ENCODE results near the gene ACADM.

Gene ACADM

DNA sequence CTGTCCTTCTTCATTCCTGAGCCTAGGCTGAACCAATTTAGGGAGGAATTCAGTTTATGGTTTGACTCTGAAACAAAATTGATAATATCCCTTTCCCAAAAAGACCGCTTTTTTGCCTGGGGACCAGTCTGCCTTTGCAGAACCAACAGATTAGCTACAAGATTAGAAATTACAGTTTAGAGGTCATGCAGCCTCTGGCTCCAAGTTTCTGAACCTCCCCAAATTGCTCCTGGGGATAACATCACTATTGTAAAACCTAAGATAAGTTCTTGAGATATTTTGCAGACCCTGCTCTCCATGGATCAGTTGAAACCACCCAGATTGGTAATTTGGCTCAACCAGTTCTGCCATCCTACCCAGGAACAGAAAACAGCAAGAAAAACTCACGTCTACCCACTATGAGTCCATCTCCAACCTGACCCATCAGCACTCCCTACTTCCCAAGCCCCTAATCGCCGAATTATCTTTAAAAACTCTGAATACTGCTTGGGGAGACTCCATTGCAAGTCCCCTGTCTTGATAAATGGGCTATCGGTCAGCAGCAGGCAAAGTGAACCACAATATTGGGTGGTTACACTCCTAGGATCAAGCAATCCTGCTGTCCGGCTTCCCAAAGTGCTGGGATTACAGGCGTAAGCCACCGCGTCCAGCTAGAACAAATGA lies 60.9 kb downstream of the ACADM start:
- TF ChIP-seq, protein P1, sequence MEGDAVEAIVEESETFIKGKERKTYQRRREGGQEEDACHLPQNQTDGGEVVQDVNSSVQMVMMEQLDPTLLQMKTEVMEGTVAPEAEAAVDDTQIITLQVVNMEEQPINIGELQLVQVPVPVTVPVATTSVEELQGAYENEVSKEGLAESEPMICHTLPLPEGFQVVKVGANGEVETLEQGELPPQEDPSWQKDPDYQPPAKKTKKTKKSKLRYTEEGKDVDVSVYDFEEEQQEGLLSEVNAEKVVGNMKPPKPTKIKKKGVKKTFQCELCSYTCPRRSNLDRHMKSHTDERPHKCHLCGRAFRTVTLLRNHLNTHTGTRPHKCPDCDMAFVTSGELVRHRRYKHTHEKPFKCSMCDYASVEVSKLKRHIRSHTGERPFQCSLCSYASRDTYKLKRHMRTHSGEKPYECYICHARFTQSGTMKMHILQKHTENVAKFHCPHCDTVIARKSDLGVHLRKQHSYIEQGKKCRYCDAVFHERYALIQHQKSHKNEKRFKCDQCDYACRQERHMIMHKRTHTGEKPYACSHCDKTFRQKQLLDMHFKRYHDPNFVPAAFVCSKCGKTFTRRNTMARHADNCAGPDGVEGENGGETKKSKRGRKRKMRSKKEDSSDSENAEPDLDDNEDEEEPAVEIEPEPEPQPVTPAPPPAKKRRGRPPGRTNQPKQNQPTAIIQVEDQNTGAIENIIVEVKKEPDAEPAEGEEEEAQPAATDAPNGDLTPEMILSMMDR (IDR thresholded peaks at IDR 0.05; ENCODE audit: low read depth, low read length, missing control alignments): no peak
- DNase-seq: no peak
- Histone ChIP-seq H3K27ac (peak overlapping the region; percentile 77), H3K27me3 (replicated peaks) (no peaks in the 10 kb centered on the region), H3K36me3 (replicated peaks) (peaks cover 22% of the 10 kb centered on the region), H3K4me3 (ENCODE audit: low read depth, low read length) (peak overlapping the region; percentile 96)
- in situ Hi-C loops (cut with HindIII; ENCODE audit: low pct_ligation_motif_present, low sequenced_read_pairs): no loop called here

DNA sequence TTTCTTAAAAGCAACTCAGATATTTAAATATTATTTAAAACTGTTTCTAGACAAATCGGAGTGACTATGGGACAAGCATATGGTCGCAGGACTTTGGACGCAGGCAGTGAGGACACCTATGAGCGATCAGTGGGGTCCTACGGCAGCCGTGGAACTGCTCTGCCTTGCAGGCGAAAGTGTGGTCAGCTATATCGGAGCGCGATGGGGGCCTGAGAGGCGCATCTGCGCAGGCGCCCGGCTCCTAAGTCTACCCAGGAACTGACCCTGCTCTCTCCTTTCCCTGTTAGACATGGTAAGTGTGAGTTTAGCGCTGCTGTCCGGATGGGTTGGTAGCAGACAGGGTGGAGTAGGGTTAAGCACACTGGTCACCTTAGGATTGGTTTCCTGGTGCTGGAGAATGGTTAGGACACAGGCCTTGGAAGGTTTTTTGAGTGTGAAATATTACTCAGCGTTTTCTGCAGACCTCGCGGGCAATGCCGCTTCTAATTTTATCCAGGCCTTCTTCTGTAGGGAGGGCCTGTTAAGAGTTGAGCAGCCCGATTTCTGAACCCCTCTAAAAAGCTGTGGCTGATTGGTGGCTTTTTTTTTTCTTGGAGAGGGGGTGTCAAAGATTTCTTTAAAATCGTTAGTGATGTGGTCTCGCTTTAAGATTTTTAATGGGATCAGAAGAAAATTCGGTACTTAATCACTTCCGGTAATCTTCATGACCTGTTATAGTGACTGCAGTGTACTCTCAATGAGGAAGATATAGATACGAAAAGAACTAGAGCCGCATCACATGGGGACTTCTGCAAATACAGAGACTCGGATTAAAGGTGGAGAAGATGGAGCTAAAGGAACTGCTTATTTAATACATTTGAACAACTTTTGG lies 61.7 kb downstream of the ACADM start, which contains the start of gene RABGGTB:
RABGGTB (plus strand) TSS at position 274 of the 871 bp plus-strand sequence; CDS start at position 290, 16 bp downstream.
- Histone ChIP-seq H3K4me3 (ENCODE audit: low read depth, low read length) (peak within 1 kb of the TSS; percentile 96), H3K27me3 (replicated peaks) (no peaks in the 10 kb centered on the region), H3K27ac (peak within 1 kb of the TSS; percentile 77), H3K36me3 (replicated peaks) (peaks cover 29% of the 10 kb centered on the region)
- in situ Hi-C loops (cut with HindIII; ENCODE audit: low pct_ligation_motif_present, low sequenced_read_pairs): no loop called here
- peak; percentile 95 for DNase-seq
- TF ChIP-seq, protein P1 (IDR thresholded peaks at IDR 0.05; ENCODE audit: low read depth, low read length, missing control alignments): no peak

DNA sequence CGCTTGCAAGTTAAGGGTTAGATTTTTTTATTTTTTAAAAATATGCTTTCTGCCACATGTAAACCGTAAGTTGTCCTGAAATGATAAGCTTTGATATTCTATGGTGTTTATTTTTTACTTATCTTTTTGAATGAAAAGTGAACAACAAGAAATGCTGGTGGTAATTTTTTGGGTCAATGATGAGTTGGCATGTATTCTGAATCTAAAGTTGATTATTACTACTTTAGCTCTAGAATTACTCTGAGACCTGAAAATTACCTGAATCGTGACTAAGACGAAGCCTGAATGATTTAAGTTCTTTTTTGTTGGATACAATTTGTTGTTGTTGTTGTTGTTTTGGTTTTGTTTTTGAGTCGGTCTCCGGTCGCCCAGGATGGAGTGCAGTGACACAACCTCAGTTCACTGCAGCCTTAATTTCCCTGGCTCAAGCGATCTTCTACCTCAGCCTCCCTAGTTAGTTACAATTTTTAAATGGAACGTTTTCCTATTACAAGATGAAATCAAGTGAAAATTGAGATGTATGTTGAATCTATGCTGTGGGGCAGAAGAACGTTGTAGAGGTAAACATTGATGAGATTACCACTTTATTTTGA lies 62.5 kb downstream of the ACADM start:
- no peak for DNase-seq
- peak overlapping the region; percentile 77 for H3K27ac ChIP-seq
- peaks cover 35% of the 10 kb centered on the region for H3K36me3 ChIP-seq (replicated peaks)
- TF ChIP-seq, protein P1 (IDR thresholded peaks at IDR 0.05; ENCODE audit: low read depth, low read length, missing control alignments): no peak
- peak overlapping the region; percentile 96 for H3K4me3 ChIP-seq (ENCODE audit: low read depth, low read length)
- in situ Hi-C loops (cut with HindIII; ENCODE audit: low pct_ligation_motif_present, low sequenced_read_pairs): no loop called here
- H3K27me3 ChIP-seq (replicated peaks): no peaks in the 10 kb centered on the region

DNA sequence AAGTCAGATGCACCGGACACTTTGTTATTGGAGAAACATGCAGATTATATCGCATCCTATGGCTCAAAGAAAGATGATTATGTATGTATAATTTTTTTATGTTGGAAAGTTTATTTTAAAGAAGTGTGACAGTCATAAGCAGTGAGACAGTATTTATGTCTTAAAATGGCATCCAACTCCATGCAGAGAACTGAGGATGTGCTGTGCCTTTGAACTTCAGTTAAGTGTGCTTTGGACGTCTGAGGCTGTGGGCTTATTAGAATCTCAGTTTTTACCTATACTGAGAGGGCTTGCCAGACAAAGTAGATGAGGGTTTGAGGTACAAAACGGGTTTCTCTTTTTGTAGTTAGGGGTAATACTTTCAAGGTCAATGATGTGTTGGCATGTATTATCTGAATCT lies 63.0 kb downstream of the ACADM start:
- in situ Hi-C loops (cut with HindIII; ENCODE audit: low pct_ligation_motif_present, low sequenced_read_pairs): no loop called here

DNA sequence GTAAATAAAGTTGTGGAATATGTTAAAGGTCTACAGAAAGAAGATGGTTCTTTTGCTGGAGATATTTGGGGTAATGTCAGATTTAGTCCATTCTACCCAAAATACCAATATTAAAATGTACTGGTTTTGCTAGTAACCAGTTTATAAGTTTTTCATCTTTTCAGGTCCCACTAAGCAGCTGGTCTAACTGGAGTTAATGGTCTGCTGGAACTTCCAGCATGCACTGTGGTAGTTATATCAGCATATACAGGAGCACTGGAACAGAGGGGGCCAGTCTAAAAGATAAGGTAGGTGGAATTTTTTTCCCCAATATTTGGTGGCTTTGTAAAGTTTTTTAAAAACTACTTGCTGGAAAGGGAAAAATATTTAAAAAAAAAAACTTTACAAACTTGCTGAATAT lies 65.5 kb downstream of the ACADM start:
- TF ChIP-seq, protein P1 (IDR thresholded peaks at IDR 0.05; ENCODE audit: low read depth, low read length, missing control alignments): no peak
- no peak for DNase-seq
- H3K4me3 ChIP-seq (ENCODE audit: low read depth, low read length): peak overlapping the region; percentile 96
- H3K27ac ChIP-seq: no peak overlapping the region
- in situ Hi-C loops (cut with HindIII; ENCODE audit: low pct_ligation_motif_present, low sequenced_read_pairs): no loop called here
- H3K36me3 ChIP-seq (replicated peaks): peaks cover 63% of the 10 kb centered on the region
- no peaks in the 10 kb centered on the region for H3K27me3 ChIP-seq (replicated peaks)

More for the DNA sequence above, 63.0 kb downstream of the ACADM start:
- no peak for DNase-seq
- Histone ChIP-seq H3K36me3 (replicated peaks) (peaks cover 40% of the 10 kb centered on the region), H3K4me3 (ENCODE audit: low read depth, low read length) (peak overlapping the region; percentile 96), H3K27me3 (replicated peaks) (no peaks in the 10 kb centered on the region), H3K27ac (no peak overlapping the region)
- TF ChIP-seq, protein P1 (IDR thresholded peaks at IDR 0.05; ENCODE audit: low read depth, low read length, missing control alignments): no peak

Measured in brain microvascular endothelial cell (primary cell).